ENCODE data around the gene AGAP1. TPM values are rescaled to one million over a fixed set of nuclear protein-coding genes. Genes with fewer than 3 reads are reported as not detected.

AGAP1 gene
- total and polyA plus RNA-seq, 2 donors (not counting 3 experiments of a cell fraction or from before 2014, with no cell fraction given), result 10.2 to 20.9 TPM

DNA sequence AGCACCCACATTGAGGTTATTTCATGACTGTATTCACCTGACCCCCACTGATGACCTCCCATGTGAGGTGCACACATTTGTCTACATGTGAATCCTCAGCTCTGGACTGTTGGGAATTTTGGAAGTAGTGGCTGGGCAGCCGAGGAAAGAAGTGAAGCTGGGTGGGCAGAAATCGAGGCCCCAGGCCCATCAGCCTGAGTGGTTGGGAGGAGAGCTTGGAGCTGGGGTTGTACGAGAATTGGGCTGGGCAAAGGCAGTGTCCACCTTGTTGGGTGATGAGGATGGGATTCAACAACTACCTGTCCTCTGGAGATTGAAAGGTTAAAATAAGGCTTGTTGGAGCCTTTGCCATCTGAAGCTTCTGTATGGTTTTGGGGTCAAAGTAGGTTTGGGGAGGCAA, 35.8 kb downstream of the AGAP1 start:
- Histone ChIP-seq H3K9me1 (replicated peaks; ENCODE audit: control insufficient read depth, extremely low read depth, insufficient read depth, low read length) (no peaks in the 10 kb centered on the region), H3K9me3 (replicated peaks; ENCODE audit: control insufficient read depth, insufficient read depth, low read length) (no peaks in the 10 kb centered on the region), H3K4me1 (ENCODE audit: control insufficient read depth, extremely low read depth, insufficient read depth, low read length) (no peaks in the 10 kb centered on the region), H4K20me1 (replicated peaks; ENCODE audit: control insufficient read depth, extremely low read depth, insufficient read depth, low read length) (peaks cover 5% of the 10 kb centered on the region), H3K4me3 (replicated peaks in 1 of 3; ENCODE audit: insufficient read depth in 1 of 3, low read depth in 1 of 3, low read length in 3 of 3) (no peak overlapping the region), H3K4me2 (ENCODE audit: insufficient read depth, low read length) (no peak overlapping the region), H3K79me2 (ENCODE audit: control insufficient read depth, insufficient read depth, low read length) (peaks cover 4% of the 10 kb centered on the region), H3K27me3 (ENCODE audit: control insufficient read depth in 2 of 2, insufficient read depth in 2 of 2, low read length in 2 of 2) (no peaks in the 10 kb centered on the region), H3K9ac (replicated peaks; ENCODE audit: extremely low read depth, insufficient read depth, low read length) (no peak overlapping the region), H2AFZ (ENCODE audit: low read depth, low read length) (no peak overlapping the region), H3K27ac (ENCODE audit: insufficient read depth, low read depth, low read length) (no peak overlapping the region), H3K36me3 (ENCODE audit: control insufficient read depth in 2 of 2, extremely low read depth in 1 of 2, insufficient read depth in 2 of 2, low read length in 2 of 2) (no peaks in the 10 kb centered on the region)
- no TSS peak for BruUV-seq (replicated peaks)
- DNase-seq (ENCODE audit: low read depth, low spot score) (no peak), FAIRE-seq (no peak)
- intact Hi-C loops (cut with micrococcal nuclease) (no loop called here), dilution Hi-C loops (cut with MboI; ENCODE audit: extremely low pct_ligation_motif_present, low sequenced_read_pairs) (no loop called here)
- POLR2A ChIA-PET, result no interaction called here
- CTCF ChIA-PET, result no interaction called here
- TF ChIP-seq, protein P1, sequence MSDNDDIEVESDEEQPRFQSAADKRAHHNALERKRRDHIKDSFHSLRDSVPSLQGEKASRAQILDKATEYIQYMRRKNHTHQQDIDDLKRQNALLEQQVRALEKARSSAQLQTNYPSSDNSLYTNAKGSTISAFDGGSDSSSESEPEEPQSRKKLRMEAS (IDR thresholded peaks at IDR 0.05; ENCODE audit: insufficient read depth, insufficient read length), result no peak
- TF ChIP-seq EZH2 (IDR thresholded peaks at IDR 0.05; ENCODE audit: borderline replicate concordance, low read depth, low read length, severe bottlenecking) (no peak), FOS (IDR thresholded peaks at IDR 0.05; ENCODE audit: borderline replicate concordance, insufficient read depth, low read length) (no peak), POLR2A (IDR thresholded peaks at IDR 0.05; ENCODE audit: low read depth, low read length) (no peak), POLR2AphosphoS5 (IDR thresholded peaks at IDR 0.05; ENCODE audit: insufficient read depth, low read depth, low read length) (no peak), GATA2 (IDR thresholded peaks at IDR 0.05; ENCODE audit: insufficient read depth, insufficient read length, low read depth, low read length) (no peak), JUN (IDR thresholded peaks at IDR 0.05; ENCODE audit: borderline replicate concordance, insufficient read depth, insufficient read length, low read depth) (no peak), MYC (IDR thresholded peaks at IDR 0.05; ENCODE audit: low read depth, low read length) (no peak)
- TF ChIP-seq, protein P2, sequence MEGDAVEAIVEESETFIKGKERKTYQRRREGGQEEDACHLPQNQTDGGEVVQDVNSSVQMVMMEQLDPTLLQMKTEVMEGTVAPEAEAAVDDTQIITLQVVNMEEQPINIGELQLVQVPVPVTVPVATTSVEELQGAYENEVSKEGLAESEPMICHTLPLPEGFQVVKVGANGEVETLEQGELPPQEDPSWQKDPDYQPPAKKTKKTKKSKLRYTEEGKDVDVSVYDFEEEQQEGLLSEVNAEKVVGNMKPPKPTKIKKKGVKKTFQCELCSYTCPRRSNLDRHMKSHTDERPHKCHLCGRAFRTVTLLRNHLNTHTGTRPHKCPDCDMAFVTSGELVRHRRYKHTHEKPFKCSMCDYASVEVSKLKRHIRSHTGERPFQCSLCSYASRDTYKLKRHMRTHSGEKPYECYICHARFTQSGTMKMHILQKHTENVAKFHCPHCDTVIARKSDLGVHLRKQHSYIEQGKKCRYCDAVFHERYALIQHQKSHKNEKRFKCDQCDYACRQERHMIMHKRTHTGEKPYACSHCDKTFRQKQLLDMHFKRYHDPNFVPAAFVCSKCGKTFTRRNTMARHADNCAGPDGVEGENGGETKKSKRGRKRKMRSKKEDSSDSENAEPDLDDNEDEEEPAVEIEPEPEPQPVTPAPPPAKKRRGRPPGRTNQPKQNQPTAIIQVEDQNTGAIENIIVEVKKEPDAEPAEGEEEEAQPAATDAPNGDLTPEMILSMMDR (IDR thresholded peaks at IDR 0.05; ENCODE audit: extremely low read depth in 1 of 2, insufficient read depth in 1 of 2, low read depth in 1 of 2, low read length in 2 of 2), result no peak

Data from endothelial cell of umbilical vein (primary cell).